Measurements from ENCODE around the gene ABCC5. TPM values are rescaled to one million over a fixed set of nuclear protein-coding genes. Genes with fewer than 3 reads are reported as not detected.

Gene ABCC5
- total RNA-seq, 4 donors from 2014 or later, result 15.9 to 46.0 (median 23.3) TPM

GRCh38 chr3:184052767-184053166 lies 35.1 kb upstream of the ABCC5 start, which contains the start of gene HTR3C:
Gene HTR3C, plus strand, starts transcription at chr3:184053047. Its CDS starts 34 bp downstream, at chr3:184053081.
- intact Hi-C loops (cut with DNase I; ENCODE audit: low total_unique reads), result no loop called here
- Histone ChIP-seq H3K27me3 (no peaks in the 10 kb centered on the region), H3K4me3 (no peak within 1 kb of the TSS), H3K9me3 (no peaks in the 10 kb centered on the region), H3K4me1 (no peaks in the 10 kb centered on the region), H3K27ac (no peak within 1 kb of the TSS), H3K36me3 (no peaks in the 10 kb centered on the region)
- DNase-seq, result no peak
- TF ChIP-seq POLR2A (IDR thresholded peaks at IDR 0.05), result no peak
- no peak for TF ChIP-seq CTCF (IDR thresholded peaks at IDR 0.05)

- TF ChIP-seq POLR2A (IDR thresholded peaks at IDR 0.05), result no peak
- no peak for TF ChIP-seq CTCF (IDR thresholded peaks at IDR 0.05)
- Histone ChIP-seq H3K36me3 (no peaks in the 10 kb centered on the region), H3K4me3 (no peak overlapping the region), H3K9me3 (no peaks in the 10 kb centered on the region), H3K27me3 (no peaks in the 10 kb centered on the region), H3K4me1 (no peaks in the 10 kb centered on the region), H3K27ac (no peak overlapping the region)
- DNase-seq, result no peak
- intact Hi-C loops (cut with DNase I; ENCODE audit: low total_unique reads), result no loop called here
These were observed 32.6 kb upstream of the ABCC5 start for GRCh38 chr3:184050217-184050847.

GRCh38 chr3:184045995-184046394 lies 28.3 kb upstream of the ABCC5 start:
- Histone ChIP-seq H3K36me3 (no peaks in the 10 kb centered on the region), H3K27me3 (no peaks in the 10 kb centered on the region), H3K27ac (no peak overlapping the region), H3K4me1 (no peaks in the 10 kb centered on the region), H3K4me3 (no peak overlapping the region), H3K9me3 (no peaks in the 10 kb centered on the region)
- intact Hi-C loops (cut with DNase I; ENCODE audit: low total_unique reads), result no loop called here
- DNase-seq, result no peak
- TF ChIP-seq CTCF (IDR thresholded peaks at IDR 0.05) (no peak), POLR2A (IDR thresholded peaks at IDR 0.05) (no peak)

- no peak for TF ChIP-seq POLR2A (IDR thresholded peaks at IDR 0.05)
- TF ChIP-seq CTCF (IDR thresholded peaks at IDR 0.05), result no peak
- DNase-seq, result no peak
- Histone ChIP-seq H3K27ac (no peak overlapping the region), H3K36me3 (no peaks in the 10 kb centered on the region), H3K27me3 (no peaks in the 10 kb centered on the region), H3K4me3 (no peak overlapping the region), H3K4me1 (no peaks in the 10 kb centered on the region), H3K9me3 (no peaks in the 10 kb centered on the region)
- intact Hi-C loops (cut with DNase I; ENCODE audit: low total_unique reads), result no loop called here
These were observed 24.9 kb upstream of the ABCC5 start for GRCh38 chr3:184042617-184043016.

GRCh38 chr3:184040010-184040409 lies 22.3 kb upstream of the ABCC5 start:
- Histone ChIP-seq H3K9me3 (no peaks in the 10 kb centered on the region), H3K27ac (no peak overlapping the region), H3K4me3 (no peak overlapping the region), H3K36me3 (no peaks in the 10 kb centered on the region), H3K27me3 (no peaks in the 10 kb centered on the region), H3K4me1 (no peaks in the 10 kb centered on the region)
- intact Hi-C loops (cut with DNase I; ENCODE audit: low total_unique reads), result no loop called here
- TF ChIP-seq CTCF (IDR thresholded peaks at IDR 0.05) (no peak), POLR2A (IDR thresholded peaks at IDR 0.05) (no peak)
- no peak for DNase-seq

Data from uterus (tissue), 4 donors.